Astrocyte (in vitro differentiated cells and primary cell): ENCODE measurements around the gene ULBP2. TPM values are rescaled to one million over a fixed set of nuclear protein-coding genes. Genes with fewer than 3 reads are reported as not detected.

ENCODE experiments used
- DNase-seq: peaks from one replicate; pipeline ENCODE4 v3.0.0-alpha.2; 2010; ENCODE audit warnings: low read depth
- FAIRE-seq: peaks from 2 replicates; lab custom pipeline; 2011; peaks lifted over from hg19 to GRCh38; lab: Jason Lieb, UNC
- H2AFZ ChIP-seq: 2 replicates; pipeline ENCODE4 v1.6.0; 2012; ENCODE audit warnings: low read depth, low read length, inconsistent platforms
- H3K27ac ChIP-seq: 2 replicates; pipeline ENCODE4 v1.5.1; 2011; ENCODE audit warnings: low read depth, low read length, inconsistent platforms
- H3K27me3 ChIP-seq: 2 replicates; pipeline ENCODE4 v1.6.0; 2011; ENCODE audit warnings: low read length, inconsistent platforms; ENCODE audit not compliant: insufficient read depth
- H3K36me3 ChIP-seq: 2 replicates; pipeline ENCODE4 v1.5.1; 2011; ENCODE audit warnings: low read length, inconsistent platforms; ENCODE audit not compliant: insufficient read depth
- H3K4me1 ChIP-seq: 2 replicates; pipeline ENCODE4 v1.5.1; 2011; ENCODE audit warnings: low read length, inconsistent platforms; ENCODE audit not compliant: insufficient read depth
- H3K4me2 ChIP-seq: 2 replicates; pipeline ENCODE4 v1.6.0; 2012; ENCODE audit warnings: low read length, inconsistent platforms
- H3K4me3 ChIP-seq: 2 replicates; pipeline ENCODE4 v1.5.1; 2011; ENCODE audit warnings: low read depth, mild to moderate bottlenecking, low read length, inconsistent platforms; ENCODE audit not compliant: insufficient read depth
- H3K79me2 ChIP-seq: 2 replicates; pipeline ENCODE4 v1.6.0; 2012; ENCODE audit warnings: mild to moderate bottlenecking, low read length, inconsistent platforms; ENCODE audit not compliant: insufficient read depth
- H3K9ac ChIP-seq: 2 replicates; pipeline ENCODE4 v1.6.0; 2012; ENCODE audit warnings: mild to moderate bottlenecking, low read length, inconsistent platforms
- H3K9me3 ChIP-seq: 2 replicates; pipeline ENCODE4 v1.5.1; 2012; ENCODE audit warnings: low read depth, mild to moderate bottlenecking, low read length, inconsistent platforms; ENCODE audit not compliant: insufficient read depth
- H4K20me1 ChIP-seq: 2 replicates; pipeline ENCODE4 v1.6.0; 2012; ENCODE audit warnings: low read length, inconsistent platforms; ENCODE audit not compliant: insufficient read depth
- H3K27ac Mint-ChIP-seq: one replicate; pipeline ENCODE4 v1.8.0; 2021; ENCODE audit warnings: mild to moderate bottlenecking, mixed read lengths; ENCODE audit not compliant: unreplicated experiment
- H3K27me3 Mint-ChIP-seq: one replicate; pipeline ENCODE4 v1.8.0; 2021; ENCODE audit warnings: low read depth, mixed read lengths; ENCODE audit not compliant: unreplicated experiment
- H3K36me3 Mint-ChIP-seq: one replicate; pipeline ENCODE4 v1.8.0; 2021; ENCODE audit warnings: low read depth, mixed read lengths; ENCODE audit not compliant: unreplicated experiment
- H3K4me1 Mint-ChIP-seq: one replicate; pipeline ENCODE4 v1.8.0; 2021; ENCODE audit warnings: low read depth, mixed read lengths; ENCODE audit not compliant: unreplicated experiment
- H3K4me3 Mint-ChIP-seq: one replicate; pipeline ENCODE4 v1.8.0; 2021; ENCODE audit warnings: mild to moderate bottlenecking, moderate library complexity, mixed read lengths; ENCODE audit not compliant: unreplicated experiment
- H3K9me3 Mint-ChIP-seq: one replicate; pipeline ENCODE4 v1.8.0; 2021; ENCODE audit warnings: mild to moderate bottlenecking, mixed read lengths; ENCODE audit not compliant: unreplicated experiment
- CTCF ChIP-seq: IDR thresholded peaks from 2 replicates; pipeline ENCODE4 v1.5.1; 2011; ENCODE audit warnings: low read depth, mild to moderate bottlenecking, inconsistent platforms, low read length, moderate library complexity; ENCODE audit not compliant: insufficient read depth
- EZH2 ChIP-seq: IDR thresholded peaks from 2 replicates; pipeline ENCODE4 v1.6.1; 2012; ENCODE audit warnings: mild to moderate bottlenecking, low read length, inconsistent platforms; ENCODE audit not compliant: insufficient read depth
- total RNA-seq: library from RNA; stranded (reverse); gene quantifications from 2 replicates; pipeline ENCODE4 v1.2.1, GENCODE V29; 2021

ULBP2 gene
- total RNA-seq, 1 donor from 2014 or later, result 7.3 TPM

- no peak overlapping the region for H2AFZ ChIP-seq
- peaks cover 68% of the 10 kb centered on the region for H3K27me3 Mint-ChIP-seq
- no peak overlapping the region for H3K4me2 ChIP-seq
- FAIRE-seq (no peak), DNase-seq (no peak)
- peaks cover 8% of the 10 kb centered on the region for H3K9me3 ChIP-seq
- H3K36me3 Mint-ChIP-seq, result no peaks in the 10 kb centered on the region
- no peak for TF ChIP-seq EZH2
- H3K36me3 ChIP-seq, result no peaks in the 10 kb centered on the region
- no peak overlapping the region for H3K4me3 ChIP-seq
- H3K27ac ChIP-seq, result no peak overlapping the region
- H4K20me1 ChIP-seq, result no peaks in the 10 kb centered on the region
- H3K9me3 Mint-ChIP-seq, result peaks cover 11% of the 10 kb centered on the region
- no peaks in the 10 kb centered on the region for H3K4me1 Mint-ChIP-seq
- H3K9ac ChIP-seq, result no peak overlapping the region
- no peaks in the 10 kb centered on the region for H3K4me1 ChIP-seq
- H3K27ac Mint-ChIP-seq, result no peak overlapping the region
- H3K4me3 Mint-ChIP-seq, result no peak overlapping the region
- H3K79me2 ChIP-seq, result no peaks in the 10 kb centered on the region
- no peaks in the 10 kb centered on the region for H3K27me3 ChIP-seq
Measured at GRCh38 chr6:149903938-149904611, 37.7 kb upstream of the ULBP2 start.

- Histone ChIP-seq H3K79me2 (no peaks in the 10 kb centered on the region), H3K4me2 (no peak overlapping the region), H3K9ac (no peak overlapping the region), H3K27me3 (no peaks in the 10 kb centered on the region), H3K36me3 (no peaks in the 10 kb centered on the region), H3K9me3 (peaks cover 10% of the 10 kb centered on the region), H2AFZ (no peak overlapping the region), H3K4me1 (no peaks in the 10 kb centered on the region), H3K4me3 (no peak overlapping the region), H4K20me1 (no peaks in the 10 kb centered on the region), H3K27ac (no peak overlapping the region)
- H3K27ac Mint-ChIP-seq, result no peak overlapping the region
- TF ChIP-seq EZH2 (no peak), CTCF (no peak)
- FAIRE-seq (no peak), DNase-seq (no peak)
- H3K4me3 Mint-ChIP-seq, result no peak overlapping the region
- H3K9me3 Mint-ChIP-seq, result peaks cover 12% of the 10 kb centered on the region
- no peaks in the 10 kb centered on the region for H3K4me1 Mint-ChIP-seq
- peaks cover 60% of the 10 kb centered on the region for H3K27me3 Mint-ChIP-seq
- no peaks in the 10 kb centered on the region for H3K36me3 Mint-ChIP-seq
Measured at GRCh38 chr6:149904661-149905370, 37.0 kb upstream of the ULBP2 start.

GRCh38 chr6:149905371-149905910 is 36.4 kb upstream of the ULBP2 start:
- Histone ChIP-seq H3K4me2 (no peak overlapping the region), H3K4me1 (no peaks in the 10 kb centered on the region), H3K36me3 (no peaks in the 10 kb centered on the region), H2AFZ (no peak overlapping the region), H3K27ac (no peak overlapping the region), H3K27me3 (no peaks in the 10 kb centered on the region), H3K79me2 (no peaks in the 10 kb centered on the region), H3K9ac (no peak overlapping the region), H3K4me3 (no peak overlapping the region), H4K20me1 (no peaks in the 10 kb centered on the region), H3K9me3 (peaks cover 10% of the 10 kb centered on the region)
- Mint-ChIP-seq H3K9me3 (peaks cover 12% of the 10 kb centered on the region), H3K27ac (no peak overlapping the region), H3K4me3 (no peak overlapping the region), H3K27me3 (peaks cover 58% of the 10 kb centered on the region), H3K4me1 (no peaks in the 10 kb centered on the region), H3K36me3 (no peaks in the 10 kb centered on the region)
- DNase-seq (no peak), FAIRE-seq (no peak)
- TF ChIP-seq CTCF (no peak), EZH2 (no peak)
